Measurements from ENCODE around the gene PRDM8. TPM values are rescaled to one million over a fixed set of nuclear protein-coding genes. Genes with fewer than 3 reads are reported as not detected.
A peak's percentile ranks its signal among the peaks of the same experiment; 100 is the strongest.

Gene PRDM8
- total RNA-seq (2014; rRNA removed; shearing (Covaris generic)): 1.5 and 2.5 TPM in 2 replicates

GRCh38 chr4:80196922-80197573, at the start of gene PRDM8:
TSS of gene PRDM8 (plus strand) at chr4:80197503. CDS start at chr4:80200081, 2,578 bp downstream.
- Histone ChIP-seq H3K36me3 (0 out of 2 replicates have a peak, but pooled peaks cover 2% of the 10 kb centered on the region), H3K9me3 (replicated peaks) (no peaks in the 10 kb centered on the region), H3K4me1 (no peaks in the 10 kb centered on the region), H3K4me3 (peak within 1 kb of the TSS; percentile 55), H3K27me3 (no peaks in the 10 kb centered on the region), H3K27ac (no peak within 1 kb of the TSS)
- peak; percentile 36 to 55 for DNase-seq

- no peaks in the 10 kb centered on the region for H3K9me3 ChIP-seq (replicated peaks)
- H3K27me3 ChIP-seq: no peaks in the 10 kb centered on the region
- H3K36me3 ChIP-seq: no peaks in the 10 kb centered on the region
- no peak overlapping the region for H3K4me3 ChIP-seq
- no peaks in the 10 kb centered on the region for H3K4me1 ChIP-seq
- DNase-seq: no peak
- H3K27ac ChIP-seq: no peak overlapping the region
These were observed 46.7 kb upstream of the PRDM8 start for GRCh38 chr4:80150387-80151180.

GRCh38 chr4:80151981-80152380, 45.3 kb upstream of the PRDM8 start:
- DNase-seq: no peak
- no peak overlapping the region for H3K27ac ChIP-seq
- no peaks in the 10 kb centered on the region for H3K9me3 ChIP-seq (replicated peaks)
- H3K27me3 ChIP-seq: no peaks in the 10 kb centered on the region
- H3K4me1 ChIP-seq: no peaks in the 10 kb centered on the region
- no peaks in the 10 kb centered on the region for H3K36me3 ChIP-seq
- H3K4me3 ChIP-seq: no peak overlapping the region

- H3K27me3 ChIP-seq: no peaks in the 10 kb centered on the region
- no peaks in the 10 kb centered on the region for H3K4me1 ChIP-seq
- no peak for DNase-seq
- H3K4me3 ChIP-seq: no peak overlapping the region
- H3K9me3 ChIP-seq (replicated peaks): no peaks in the 10 kb centered on the region
- no peaks in the 10 kb centered on the region for H3K36me3 ChIP-seq
- no peak overlapping the region for H3K27ac ChIP-seq
These were observed 43.3 kb upstream of the PRDM8 start for GRCh38 chr4:80153874-80154544.

GRCh38 chr4:80154545-80154933, 42.8 kb upstream of the PRDM8 start:
- H3K4me3 ChIP-seq: no peak overlapping the region
- no peaks in the 10 kb centered on the region for H3K4me1 ChIP-seq
- H3K27me3 ChIP-seq: no peaks in the 10 kb centered on the region
- no peak overlapping the region for H3K27ac ChIP-seq
- DNase-seq: no peak
- no peaks in the 10 kb centered on the region for H3K9me3 ChIP-seq (replicated peaks)
- no peaks in the 10 kb centered on the region for H3K36me3 ChIP-seq

- H3K9me3 ChIP-seq (replicated peaks): no peaks in the 10 kb centered on the region
- no peaks in the 10 kb centered on the region for H3K36me3 ChIP-seq
- H3K27me3 ChIP-seq: no peaks in the 10 kb centered on the region
- no peak for DNase-seq
- no peaks in the 10 kb centered on the region for H3K4me1 ChIP-seq
- no peak overlapping the region for H3K4me3 ChIP-seq
- H3K27ac ChIP-seq: no peak overlapping the region
These were observed 41.9 kb upstream of the PRDM8 start for GRCh38 chr4:80155316-80155982.

GRCh38 chr4:80156410-80156809, 40.9 kb upstream of the PRDM8 start:
- Histone ChIP-seq H3K4me3 (no peak overlapping the region), H3K27me3 (no peaks in the 10 kb centered on the region), H3K36me3 (no peaks in the 10 kb centered on the region), H3K4me1 (no peaks in the 10 kb centered on the region), H3K9me3 (replicated peaks) (no peaks in the 10 kb centered on the region), H3K27ac (no peak overlapping the region)
- no peak for DNase-seq

GRCh38 chr4:80161413-80162058, 35.8 kb upstream of the PRDM8 start:
- Histone ChIP-seq H3K4me3 (no peak overlapping the region), H3K4me1 (no peaks in the 10 kb centered on the region), H3K27ac (no peak overlapping the region), H3K27me3 (no peaks in the 10 kb centered on the region), H3K36me3 (no peaks in the 10 kb centered on the region), H3K9me3 (replicated peaks) (no peaks in the 10 kb centered on the region)
- no peak for DNase-seq

GRCh38 chr4:80162418-80162817, 34.9 kb upstream of the PRDM8 start:
- H3K9me3 ChIP-seq (replicated peaks): no peaks in the 10 kb centered on the region
- H3K27ac ChIP-seq: no peak overlapping the region
- H3K27me3 ChIP-seq: no peaks in the 10 kb centered on the region
- H3K36me3 ChIP-seq: no peaks in the 10 kb centered on the region
- H3K4me1 ChIP-seq: no peaks in the 10 kb centered on the region
- DNase-seq: no peak
- H3K4me3 ChIP-seq: no peak overlapping the region

GRCh38 chr4:80165855-80166254, 31.4 kb upstream of the PRDM8 start:
- Histone ChIP-seq H3K36me3 (no peaks in the 10 kb centered on the region), H3K9me3 (replicated peaks) (no peaks in the 10 kb centered on the region), H3K27me3 (no peaks in the 10 kb centered on the region), H3K4me3 (no peak overlapping the region), H3K27ac (no peak overlapping the region), H3K4me1 (no peaks in the 10 kb centered on the region)
- no peak for DNase-seq

- DNase-seq: no peak
- Histone ChIP-seq H3K27me3 (no peaks in the 10 kb centered on the region), H3K27ac (no peak overlapping the region), H3K9me3 (replicated peaks) (peaks cover 4% of the 10 kb centered on the region; the same call in 1 of the 2 replicates), H3K4me1 (no peaks in the 10 kb centered on the region), H3K36me3 (no peaks in the 10 kb centered on the region), H3K4me3 (no peak overlapping the region)
These were observed 26.1 kb upstream of the PRDM8 start for GRCh38 chr4:80171251-80171650.

GRCh38 chr4:80171656-80172055, 25.6 kb upstream of the PRDM8 start:
- H3K27me3 ChIP-seq: no peaks in the 10 kb centered on the region

GRCh38 chr4:80172203-80172602, 25.1 kb upstream of the PRDM8 start:
- H3K27ac ChIP-seq: no peak overlapping the region
- no peak for DNase-seq
- H3K9me3 ChIP-seq (replicated peaks): peaks cover 4% of the 10 kb centered on the region; the same call in 1 of the 2 replicates
- no peaks in the 10 kb centered on the region for H3K36me3 ChIP-seq
- H3K4me1 ChIP-seq: no peaks in the 10 kb centered on the region
- H3K4me3 ChIP-seq: no peak overlapping the region
- no peaks in the 10 kb centered on the region for H3K27me3 ChIP-seq

More at GRCh38 chr4:80171656-80172055, 25.6 kb upstream of the PRDM8 start:
- Histone ChIP-seq H3K36me3 (no peaks in the 10 kb centered on the region), H3K27ac (no peak overlapping the region), H3K4me3 (no peak overlapping the region), H3K9me3 (replicated peaks) (peaks cover 4% of the 10 kb centered on the region; the same call in 1 of the 2 replicates), H3K4me1 (no peaks in the 10 kb centered on the region)
- no peak for DNase-seq

- Histone ChIP-seq H3K36me3 (no peaks in the 10 kb centered on the region), H3K9me3 (replicated peaks) (peaks cover 7% of the 10 kb centered on the region), H3K4me3 (no peak overlapping the region), H3K27ac (no peak overlapping the region), H3K27me3 (no peaks in the 10 kb centered on the region), H3K4me1 (no peaks in the 10 kb centered on the region)
- DNase-seq: no peak
These were observed 23.9 kb upstream of the PRDM8 start for GRCh38 chr4:80173401-80173800.

Data from SJCRH30 (cell line).